ENCODE measurements around the gene SLC19A1. TPM values are rescaled to one million over a fixed set of nuclear protein-coding genes. Genes with fewer than 3 reads are reported as not detected.
"Not testable (repeated sequence)": the region's sequence is repeated elsewhere in the genome, so short reads cannot be mapped to it uniquely, and the experiment has no call there.

SLC19A1 gene
- total RNA-seq, 3 donors from 2014 or later, result 12.6 to 22.8 (median 12.7) TPM

- TF ChIP-seq, protein P1, sequence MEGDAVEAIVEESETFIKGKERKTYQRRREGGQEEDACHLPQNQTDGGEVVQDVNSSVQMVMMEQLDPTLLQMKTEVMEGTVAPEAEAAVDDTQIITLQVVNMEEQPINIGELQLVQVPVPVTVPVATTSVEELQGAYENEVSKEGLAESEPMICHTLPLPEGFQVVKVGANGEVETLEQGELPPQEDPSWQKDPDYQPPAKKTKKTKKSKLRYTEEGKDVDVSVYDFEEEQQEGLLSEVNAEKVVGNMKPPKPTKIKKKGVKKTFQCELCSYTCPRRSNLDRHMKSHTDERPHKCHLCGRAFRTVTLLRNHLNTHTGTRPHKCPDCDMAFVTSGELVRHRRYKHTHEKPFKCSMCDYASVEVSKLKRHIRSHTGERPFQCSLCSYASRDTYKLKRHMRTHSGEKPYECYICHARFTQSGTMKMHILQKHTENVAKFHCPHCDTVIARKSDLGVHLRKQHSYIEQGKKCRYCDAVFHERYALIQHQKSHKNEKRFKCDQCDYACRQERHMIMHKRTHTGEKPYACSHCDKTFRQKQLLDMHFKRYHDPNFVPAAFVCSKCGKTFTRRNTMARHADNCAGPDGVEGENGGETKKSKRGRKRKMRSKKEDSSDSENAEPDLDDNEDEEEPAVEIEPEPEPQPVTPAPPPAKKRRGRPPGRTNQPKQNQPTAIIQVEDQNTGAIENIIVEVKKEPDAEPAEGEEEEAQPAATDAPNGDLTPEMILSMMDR (IDR thresholded peaks at IDR 0.05), result no peak
- H3K4me3 ChIP-seq, result no peak overlapping the region
- intact Hi-C loops (cut with DNase I, micrococcal nuclease), result no loop called here
- DNase-seq (no peak), ATAC-seq (no peak)
- H3K36me3 ChIP-seq (ENCODE audit: low read depth), result no peaks in the 10 kb centered on the region
- H3K4me1 ChIP-seq (ENCODE audit: low read depth), result no peaks in the 10 kb centered on the region
- no peaks in the 10 kb centered on the region for H3K9me3 ChIP-seq
Measured at GRCh38 chr21:45562965-45563364, 20.7 kb upstream of the SLC19A1 start.

GRCh38 chr21:45562402-45562801, 20.2 kb upstream of the SLC19A1 start:
- no peak for ATAC-seq
- DNase-seq, result no peak
- TF ChIP-seq, protein P1 (IDR thresholded peaks at IDR 0.05), result no peak
- H3K36me3 ChIP-seq (ENCODE audit: low read depth), result no peaks in the 10 kb centered on the region
- no peaks in the 10 kb centered on the region for H3K9me3 ChIP-seq
- no peaks in the 10 kb centered on the region for H3K4me1 ChIP-seq (ENCODE audit: low read depth)
- intact Hi-C loops (cut with DNase I, micrococcal nuclease), result no loop called here
- H3K4me3 ChIP-seq, result no peak overlapping the region

- H3K4me3 ChIP-seq; H3K4me1 ChIP-seq (ENCODE audit: low read depth); H3K36me3 ChIP-seq (ENCODE audit: low read depth); ATAC-seq; H3K9me3 ChIP-seq; DNase-seq; intact Hi-C loops (cut with DNase I, micrococcal nuclease): not testable (repeated sequence)
Measured at GRCh38 chr21:45561241-45561640, 19.0 kb upstream of the SLC19A1 start.

DNA sequence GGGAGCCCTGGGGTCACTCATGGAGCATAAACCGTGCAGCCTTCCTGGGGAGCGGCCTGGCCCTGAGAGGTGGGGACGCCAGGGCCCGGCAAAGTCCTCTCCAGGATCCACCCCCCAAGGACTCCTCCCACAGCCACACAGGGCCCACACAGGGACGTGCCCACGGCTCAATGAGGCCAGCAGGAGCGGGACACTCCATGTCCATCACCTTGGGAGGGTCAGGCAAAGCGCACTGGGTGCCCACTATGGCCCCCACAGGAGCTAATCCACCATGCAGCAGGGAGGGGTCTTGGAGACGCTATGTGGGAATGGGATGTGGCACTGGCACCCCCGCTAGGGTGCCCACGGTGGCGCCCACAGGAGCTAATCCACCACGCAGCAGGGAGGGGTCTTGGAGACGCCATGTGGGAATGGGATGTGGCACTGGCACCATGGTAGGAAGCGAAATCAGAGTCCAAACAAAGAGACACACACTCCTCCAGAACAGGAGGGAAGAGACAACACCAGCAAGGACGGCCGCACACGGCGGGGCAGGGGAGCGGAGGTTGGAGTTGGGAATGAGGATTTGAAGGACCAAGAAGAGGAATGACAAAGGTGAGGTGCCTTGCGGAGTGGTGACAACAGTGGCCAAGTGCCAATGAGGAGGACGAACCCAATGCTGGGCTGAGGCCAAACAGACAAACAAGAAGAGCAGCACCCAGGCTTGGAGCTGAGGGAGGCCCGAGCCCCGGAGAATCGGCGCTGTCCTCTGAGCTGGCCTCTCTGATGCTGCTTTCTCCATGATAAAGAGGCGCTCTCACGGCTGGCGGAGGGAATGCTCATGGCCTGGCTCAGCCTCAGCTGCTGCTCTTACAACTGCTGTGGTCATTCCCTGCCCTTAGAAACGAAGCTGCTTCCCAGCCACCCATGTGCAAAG, 18.1 kb upstream of the SLC19A1 start:
- H3K4me3 ChIP-seq, result no peak overlapping the region
- no peaks in the 10 kb centered on the region for H3K4me1 ChIP-seq (ENCODE audit: low read depth)
- H3K36me3 ChIP-seq (ENCODE audit: low read depth), result no peaks in the 10 kb centered on the region
- ATAC-seq (no peak), DNase-seq (no peak)
- intact Hi-C loops (cut with DNase I, micrococcal nuclease), result no loop called here
- no peaks in the 10 kb centered on the region for H3K9me3 ChIP-seq
- TF ChIP-seq, protein P1 (IDR thresholded peaks at IDR 0.05), result no peak

GRCh38 chr21:45559216-45560105, 17.2 kb upstream of the SLC19A1 start:
- no peak for ATAC-seq
- intact Hi-C loops (cut with DNase I, micrococcal nuclease), result loop anchor here in 1 of 2 donors (5.0 to 10.0 kb wide), 2 partner anchors 38 to 265 kb away; no protein-coding TSS in a partner anchor

More at GRCh38 chr21:45559216-45560105, 17.2 kb upstream of the SLC19A1 start:
- H3K36me3 ChIP-seq (ENCODE audit: low read depth), result no peaks in the 10 kb centered on the region
- no peak for DNase-seq
- no peaks in the 10 kb centered on the region for H3K9me3 ChIP-seq
- H3K4me1 ChIP-seq (ENCODE audit: low read depth), result no peaks in the 10 kb centered on the region
- H3K4me3 ChIP-seq, result no peak overlapping the region
- TF ChIP-seq, protein P1 (IDR thresholded peaks at IDR 0.05), result no peak

Measured in mucosa of descending colon (tissue), 3 donors.